Measurements from ENCODE around the gene PCSK5.

DNA sequence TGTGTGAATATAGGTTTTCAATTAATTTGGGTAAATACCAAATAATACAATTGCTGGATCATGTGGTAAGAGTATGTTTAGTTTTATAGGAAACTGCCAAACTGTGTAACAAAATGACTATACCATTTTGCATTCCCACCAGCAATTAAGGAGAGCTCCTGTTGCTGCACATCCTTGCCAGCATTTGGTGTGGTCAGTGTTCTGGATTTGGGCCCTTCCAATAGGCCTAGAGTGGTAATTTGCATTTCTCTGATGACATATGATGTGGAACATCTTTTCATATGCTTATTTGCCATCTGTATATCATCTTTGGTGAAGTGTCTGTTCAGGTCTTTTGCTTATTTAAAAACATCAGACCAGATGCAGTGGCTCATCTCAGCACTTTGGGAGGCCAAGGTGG, 515.4 kb downstream of the PCSK5 start:
- TF ChIP-seq, protein P1, sequence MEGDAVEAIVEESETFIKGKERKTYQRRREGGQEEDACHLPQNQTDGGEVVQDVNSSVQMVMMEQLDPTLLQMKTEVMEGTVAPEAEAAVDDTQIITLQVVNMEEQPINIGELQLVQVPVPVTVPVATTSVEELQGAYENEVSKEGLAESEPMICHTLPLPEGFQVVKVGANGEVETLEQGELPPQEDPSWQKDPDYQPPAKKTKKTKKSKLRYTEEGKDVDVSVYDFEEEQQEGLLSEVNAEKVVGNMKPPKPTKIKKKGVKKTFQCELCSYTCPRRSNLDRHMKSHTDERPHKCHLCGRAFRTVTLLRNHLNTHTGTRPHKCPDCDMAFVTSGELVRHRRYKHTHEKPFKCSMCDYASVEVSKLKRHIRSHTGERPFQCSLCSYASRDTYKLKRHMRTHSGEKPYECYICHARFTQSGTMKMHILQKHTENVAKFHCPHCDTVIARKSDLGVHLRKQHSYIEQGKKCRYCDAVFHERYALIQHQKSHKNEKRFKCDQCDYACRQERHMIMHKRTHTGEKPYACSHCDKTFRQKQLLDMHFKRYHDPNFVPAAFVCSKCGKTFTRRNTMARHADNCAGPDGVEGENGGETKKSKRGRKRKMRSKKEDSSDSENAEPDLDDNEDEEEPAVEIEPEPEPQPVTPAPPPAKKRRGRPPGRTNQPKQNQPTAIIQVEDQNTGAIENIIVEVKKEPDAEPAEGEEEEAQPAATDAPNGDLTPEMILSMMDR (IDR thresholded peaks at IDR 0.05 in 8 of 11, conservative IDR thresholded peaks at IDR 0.05 in 3 of 11) = no peak
- no peak for TF ChIP-seq POLR2A (IDR thresholded peaks at IDR 0.05)
